GM23338 (cell line): ENCODE measurements around the gene ST3GAL4. TPM values are rescaled to one million over a fixed set of nuclear protein-coding genes. Genes with fewer than 3 reads are reported as not detected.

Experiments
- ATAC-seq: fragments of 200-7000 bp; cut with Tn5 transposase; 3 replicates; pipeline ENCODE4 v1.9.1; 2020
- DNase-seq: peaks from one replicate; pipeline ENCODE4 v3.0.0-alpha.2; 2015; ENCODE audit warnings: low spot score
- H2AFZ ChIP-seq: fragments of 200-600 bp; sonication (generic); 2 replicates; pipeline ENCODE4 v1.8.0; 2016; ENCODE audit warnings: antibody characterized with exemption, mild to moderate bottlenecking, moderate library complexity
- H3F3A ChIP-seq: fragments of 200-600 bp; sonication (generic); replicated peaks from 2 replicates; pipeline ENCODE4 v1.8.0; 2017; ENCODE audit warnings: antibody characterized with exemption, mixed run types, low read depth
- H3K27ac ChIP-seq: fragments of 200-600 bp; sonication (generic); 2 replicates; pipeline ENCODE4 v1.6.1; 2016; ENCODE audit warnings: low read depth
- H3K27me3 ChIP-seq: fragments of 200-600 bp; sonication (generic); 2 replicates; pipeline ENCODE4 v1.8.0; 2016; ENCODE audit warnings: mild to moderate bottlenecking, mixed run types, moderate library complexity; ENCODE audit not compliant: insufficient read depth
- H3K36me3 ChIP-seq: fragments of 200-600 bp; sonication (generic); 2 replicates; pipeline ENCODE4 v1.8.0; 2016; ENCODE audit warnings: mild to moderate bottlenecking; ENCODE audit not compliant: insufficient read depth
- H3K4me1 ChIP-seq: fragments of 200-600 bp; sonication (generic); 2 replicates; pipeline ENCODE4 v1.8.0; 2016; ENCODE audit warnings: mild to moderate bottlenecking, moderate library complexity; ENCODE audit not compliant: insufficient read depth
- H3K4me2 ChIP-seq: fragments of 200-600 bp; sonication (generic); 2 replicates; pipeline ENCODE4 v1.7.1; 2017; ENCODE audit warnings: mixed run types
- H3K4me3 ChIP-seq: fragments of 200-600 bp; sonication (generic); 2 replicates; pipeline ENCODE4 v1.6.1; 2016; ENCODE audit warnings: mixed run types
- H3K79me2 ChIP-seq: fragments of 200-600 bp; sonication (generic); replicated peaks from 2 replicates; pipeline ENCODE4 v1.8.0; 2017; ENCODE audit warnings: mild to moderate bottlenecking; ENCODE audit not compliant: insufficient read depth
- H3K9me2 ChIP-seq: fragments of 200-600 bp; sonication (generic); 2 replicates; pipeline ENCODE4 v1.8.0; 2017; ENCODE audit not compliant: insufficient read depth
- H4K20me1 ChIP-seq: fragments of 200-600 bp; sonication (generic); replicated peaks from 2 replicates; pipeline ENCODE4 v1.8.0; 2017; ENCODE audit warnings: mild to moderate bottlenecking; ENCODE audit not compliant: insufficient read depth
- H3K27ac Mint-ChIP-seq: 2 replicates; pipeline ENCODE4 v1.8.0; 2020; ENCODE audit warnings: inconsistent platforms, mild to moderate bottlenecking, moderate library complexity, mixed read lengths
- H3K27me3 Mint-ChIP-seq: 3 replicates; pipeline ENCODE4 v1.8.0; 2022; ENCODE audit warnings: low read depth, mild to moderate bottlenecking, moderate library complexity, mixed read lengths, inconsistent platforms; ENCODE audit not compliant: insufficient read depth, poor library complexity
- H3K36me3 Mint-ChIP-seq: 3 replicates; pipeline ENCODE4 v1.8.0; 2021; ENCODE audit warnings: low read depth, mild to moderate bottlenecking, inconsistent platforms, moderate library complexity, mixed read lengths
- H3K4me1 Mint-ChIP-seq: 3 replicates; pipeline ENCODE4 v1.8.0; 2020; ENCODE audit warnings: mild to moderate bottlenecking, inconsistent platforms, mixed read lengths
- H3K4me3 Mint-ChIP-seq: 3 replicates; pipeline ENCODE4 v1.8.0; 2021; ENCODE audit warnings: moderate library complexity, mild to moderate bottlenecking, inconsistent platforms, mixed read lengths
- H3K9me3 Mint-ChIP-seq: 3 replicates; pipeline ENCODE4 v1.8.0; 2020; ENCODE audit warnings: moderate library complexity, mild to moderate bottlenecking, inconsistent platforms, mixed read lengths
- CREB1 ChIP-seq: fragments of 250-450 bp; sonication (Bioruptor Pico); IDR thresholded peaks from 2 replicates; pipeline ENCODE4 v1.5.0; 2020; ENCODE audit warnings: low read depth, mild to moderate bottlenecking, moderate library complexity
- ETS1 ChIP-seq: IDR thresholded peaks from 2 replicates; pipeline ENCODE4 v1.6.1; 2016; ENCODE audit warnings: antibody characterized with exemption
- EZH2 ChIP-seq: fragments of 200-600 bp; sonication (generic); IDR thresholded peaks from one replicate; pipeline ENCODE4 v1.8.0; 2017; ENCODE audit warnings: antibody characterized with exemption, mild to moderate bottlenecking, low read depth; ENCODE audit not compliant: unreplicated experiment
- EZH2phosphoT487 ChIP-seq: fragments of 200-600 bp; sonication (generic); IDR thresholded peaks from one replicate; pipeline ENCODE4 v1.8.1; 2018; ENCODE audit warnings: antibody characterized with exemption; ENCODE audit not compliant: unreplicated experiment
- JUNB ChIP-seq: IDR thresholded peaks from one replicate; pipeline ENCODE4 v1.6.1; 2016; ENCODE audit warnings: antibody characterized with exemption; ENCODE audit not compliant: unreplicated experiment
- NANOG ChIP-seq: IDR thresholded peaks from 2 replicates; pipeline ENCODE4 v1.6.1; 2016; ENCODE audit warnings: antibody characterized with exemption, borderline replicate concordance
- POLR2AphosphoS5 ChIP-seq: IDR thresholded peaks from 2 replicates; pipeline ENCODE4 v1.6.1; 2016; ENCODE audit warnings: antibody characterized with exemption, low read depth
- REST ChIP-seq: IDR thresholded peaks from one replicate; pipeline ENCODE4 v1.6.1; 2018; ENCODE audit warnings: antibody characterized with exemption; ENCODE audit not compliant: unreplicated experiment
- STAT1 ChIP-seq: IDR thresholded peaks from one replicate; pipeline ENCODE4 v1.6.1; 2016; ENCODE audit warnings: antibody characterized with exemption; ENCODE audit not compliant: unreplicated experiment
- ZNF114 ChIP-seq: fragments of 250-450 bp; sonication (Bioruptor Pico); IDR thresholded peaks from 2 replicates; pipeline ENCODE4 v1.5.0; 2020; ENCODE audit warnings: mild to moderate bottlenecking, moderate library complexity
- ZNF331 ChIP-seq: fragments of 250-450 bp; sonication (Bioruptor Pico); IDR thresholded peaks from 2 replicates; pipeline ENCODE4 v1.5.0; 2020; ENCODE audit warnings: low read depth, mild to moderate bottlenecking, moderate library complexity
- polyA plus RNA-seq: library from polyadenylated mRNA; unstranded; fragments of >200 nt; fragmentation: Nextera tagmentation; extraction: Ambion mirVana; gene quantifications from 2 replicates; pipeline ENCODE4 v1.2.1, GENCODE V29; 2016
- total RNA-seq: library from RNA; depleted of rRNA; stranded (reverse); fragments of >200 nt; shearing (Covaris generic); gene quantifications from 2 replicates; pipeline ENCODE4 v1.2.3, GENCODE V29; 2014
- TF ChIP-seq, protein P1 (sequence below): fragments of 250-450 bp; sonication (Bioruptor Pico); IDR thresholded peaks from 2 replicates; pipeline ENCODE4 v1.5.0; 2020; ENCODE audit warnings: mild to moderate bottlenecking, moderate library complexity
- TF ChIP-seq, protein P2 (sequence below), 2 experiments: fragments of 200-600 bp in 1 of 2; sonication (generic) in 1 of 2; conservative IDR thresholded peaks; 2 replicates each; pipeline versions ENCODE4 v1.5.1 to v1.6.1; 2016 to 2017; ENCODE audit warnings: antibody characterized with exemption in 2 of 2, low read depth in 2 of 2, mild to moderate bottlenecking in 2 of 2, moderate library complexity in 1 of 2

The ST3GAL4 gene
- total and polyA plus RNA-seq, 2 experiments from 2014 or later = 10.1 to 28.0 TPM

DNA sequence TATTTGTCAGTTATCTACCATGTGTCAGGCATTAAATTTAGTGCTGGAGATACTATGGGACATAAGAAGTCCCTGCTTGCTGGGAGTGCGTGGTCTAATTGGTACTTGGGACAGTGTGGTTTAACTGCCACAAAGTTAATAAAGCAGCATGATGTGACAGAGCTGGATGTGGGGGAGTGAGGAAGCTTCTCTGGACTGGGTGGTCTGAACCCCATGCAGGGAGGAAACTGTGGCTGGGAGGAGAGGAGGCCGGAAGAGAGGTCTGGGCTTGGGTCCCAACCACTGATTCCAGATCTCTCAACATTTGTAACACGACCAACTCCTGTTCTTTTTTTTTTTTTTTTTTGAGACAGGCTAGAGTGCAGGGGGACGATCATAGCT is 37.1 kb downstream of the ST3GAL4 start:
- Histone ChIP-seq H3K4me3 (no peak overlapping the region), H3K4me1 (peaks cover 6% of the 10 kb centered on the region; the same call in 1 of the 2 replicates), H3K27me3 (no peaks in the 10 kb centered on the region), H3K27ac (no peak overlapping the region), H3K36me3 (no peaks in the 10 kb centered on the region), H4K20me1 (0 out of 2 replicates have a peak, but pooled peaks cover 5% of the 10 kb centered on the region), H3K9me2 (no peaks in the 10 kb centered on the region), H3K4me2 (no peak overlapping the region), H2AFZ (no peak overlapping the region), H3F3A (no peaks in the 10 kb centered on the region), H3K79me2 (peaks cover 27% of the 10 kb centered on the region)
- Mint-ChIP-seq H3K36me3 (no peaks in the 10 kb centered on the region), H3K4me3 (no peak overlapping the region), H3K27me3 (peaks cover 7% of the 10 kb centered on the region), H3K4me1 (peaks cover 21% of the 10 kb centered on the region), H3K27ac (no peak overlapping the region; the same call in 1 of the 2 replicates), H3K9me3 (no peaks in the 10 kb centered on the region)
- no peak for TF ChIP-seq NANOG
- TF ChIP-seq ZNF331 (CRISPR knock-in tag) = no peak
- no peak for TF ChIP-seq EZH2phosphoT487
- TF ChIP-seq EZH2 = no peak
- TF ChIP-seq, protein P1, sequence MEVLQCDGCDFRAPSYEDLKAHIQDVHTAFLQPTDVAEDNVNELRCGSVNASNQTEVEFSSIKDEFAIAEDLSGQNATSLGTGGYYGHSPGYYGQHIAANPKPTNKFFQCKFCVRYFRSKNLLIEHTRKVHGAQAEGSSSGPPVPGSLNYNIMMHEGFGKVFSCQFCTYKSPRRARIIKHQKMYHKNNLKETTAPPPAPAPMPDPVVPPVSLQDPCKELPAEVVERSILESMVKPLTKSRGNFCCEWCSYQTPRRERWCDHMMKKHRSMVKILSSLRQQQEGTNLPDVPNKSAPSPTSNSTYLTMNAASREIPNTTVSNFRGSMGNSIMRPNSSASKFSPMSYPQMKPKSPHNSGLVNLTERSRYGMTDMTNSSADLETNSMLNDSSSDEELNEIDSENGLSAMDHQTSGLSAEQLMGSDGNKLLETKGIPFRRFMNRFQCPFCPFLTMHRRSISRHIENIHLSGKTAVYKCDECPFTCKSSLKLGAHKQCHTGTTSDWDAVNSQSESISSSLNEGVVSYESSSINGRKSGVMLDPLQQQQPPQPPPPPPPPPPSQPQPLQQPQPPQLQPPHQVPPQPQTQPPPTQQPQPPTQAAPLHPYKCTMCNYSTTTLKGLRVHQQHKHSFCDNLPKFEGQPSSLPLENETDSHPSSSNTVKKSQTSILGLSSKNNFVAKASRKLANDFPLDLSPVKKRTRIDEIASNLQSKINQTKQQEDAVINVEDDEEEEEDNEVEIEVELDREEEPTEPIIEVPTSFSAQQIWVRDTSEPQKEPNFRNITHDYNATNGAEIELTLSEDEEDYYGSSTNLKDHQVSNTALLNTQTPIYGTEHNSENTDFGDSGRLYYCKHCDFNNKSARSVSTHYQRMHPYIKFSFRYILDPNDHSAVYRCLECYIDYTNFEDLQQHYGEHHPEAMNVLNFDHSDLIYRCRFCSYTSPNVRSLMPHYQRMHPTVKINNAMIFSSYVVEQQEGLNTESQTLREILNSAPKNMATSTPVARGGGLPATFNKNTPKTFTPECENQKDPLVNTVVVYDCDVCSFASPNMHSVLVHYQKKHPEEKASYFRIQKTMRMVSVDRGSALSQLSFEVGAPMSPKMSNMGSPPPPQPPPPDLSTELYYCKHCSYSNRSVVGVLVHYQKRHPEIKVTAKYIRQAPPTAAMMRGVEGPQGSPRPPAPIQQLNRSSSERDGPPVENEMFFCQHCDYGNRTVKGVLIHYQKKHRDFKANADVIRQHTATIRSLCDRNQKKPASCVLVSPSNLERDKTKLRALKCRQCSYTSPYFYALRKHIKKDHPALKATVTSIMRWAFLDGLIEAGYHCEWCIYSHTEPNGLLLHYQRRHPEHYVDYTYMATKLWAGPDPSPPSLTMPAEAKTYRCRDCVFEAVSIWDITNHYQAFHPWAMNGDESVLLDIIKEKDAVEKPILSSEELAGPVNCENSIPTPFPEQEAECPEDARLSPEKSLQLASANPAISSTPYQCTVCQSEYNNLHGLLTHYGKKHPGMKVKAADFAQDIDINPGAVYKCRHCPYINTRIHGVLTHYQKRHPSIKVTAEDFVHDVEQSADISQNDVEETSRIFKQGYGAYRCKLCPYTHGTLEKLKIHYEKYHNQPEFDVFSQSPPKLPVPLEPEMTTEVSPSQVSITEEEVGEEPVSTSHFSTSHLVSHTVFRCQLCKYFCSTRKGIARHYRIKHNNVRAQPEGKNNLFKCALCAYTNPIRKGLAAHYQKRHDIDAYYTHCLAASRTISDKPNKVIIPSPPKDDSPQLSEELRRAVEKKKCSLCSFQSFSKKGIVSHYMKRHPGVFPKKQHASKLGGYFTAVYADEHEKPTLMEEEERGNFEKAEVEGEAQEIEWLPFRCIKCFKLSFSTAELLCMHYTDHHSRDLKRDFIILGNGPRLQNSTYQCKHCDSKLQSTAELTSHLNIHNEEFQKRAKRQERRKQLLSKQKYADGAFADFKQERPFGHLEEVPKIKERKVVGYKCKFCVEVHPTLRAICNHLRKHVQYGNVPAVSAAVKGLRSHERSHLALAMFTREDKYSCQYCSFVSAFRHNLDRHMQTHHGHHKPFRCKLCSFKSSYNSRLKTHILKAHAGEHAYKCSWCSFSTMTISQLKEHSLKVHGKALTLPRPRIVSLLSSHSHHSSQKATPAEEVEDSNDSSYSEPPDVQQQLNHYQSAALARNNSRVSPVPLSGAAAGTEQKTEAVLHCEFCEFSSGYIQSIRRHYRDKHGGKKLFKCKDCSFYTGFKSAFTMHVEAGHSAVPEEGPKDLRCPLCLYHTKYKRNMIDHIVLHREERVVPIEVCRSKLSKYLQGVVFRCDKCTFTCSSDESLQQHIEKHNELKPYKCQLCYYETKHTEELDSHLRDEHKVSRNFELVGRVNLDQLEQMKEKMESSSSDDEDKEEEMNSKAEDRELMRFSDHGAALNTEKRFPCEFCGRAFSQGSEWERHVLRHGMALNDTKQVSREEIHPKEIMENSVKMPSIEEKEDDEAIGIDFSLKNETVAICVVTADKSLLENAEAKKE = no peak
- TF ChIP-seq ETS1 = no peak
- TF ChIP-seq ZNF114 (CRISPR knock-in tag) = no peak
- no peak for TF ChIP-seq POLR2AphosphoS5
- TF ChIP-seq CREB1 (CRISPR knock-in tag) = no peak
- TF ChIP-seq, protein P2, sequence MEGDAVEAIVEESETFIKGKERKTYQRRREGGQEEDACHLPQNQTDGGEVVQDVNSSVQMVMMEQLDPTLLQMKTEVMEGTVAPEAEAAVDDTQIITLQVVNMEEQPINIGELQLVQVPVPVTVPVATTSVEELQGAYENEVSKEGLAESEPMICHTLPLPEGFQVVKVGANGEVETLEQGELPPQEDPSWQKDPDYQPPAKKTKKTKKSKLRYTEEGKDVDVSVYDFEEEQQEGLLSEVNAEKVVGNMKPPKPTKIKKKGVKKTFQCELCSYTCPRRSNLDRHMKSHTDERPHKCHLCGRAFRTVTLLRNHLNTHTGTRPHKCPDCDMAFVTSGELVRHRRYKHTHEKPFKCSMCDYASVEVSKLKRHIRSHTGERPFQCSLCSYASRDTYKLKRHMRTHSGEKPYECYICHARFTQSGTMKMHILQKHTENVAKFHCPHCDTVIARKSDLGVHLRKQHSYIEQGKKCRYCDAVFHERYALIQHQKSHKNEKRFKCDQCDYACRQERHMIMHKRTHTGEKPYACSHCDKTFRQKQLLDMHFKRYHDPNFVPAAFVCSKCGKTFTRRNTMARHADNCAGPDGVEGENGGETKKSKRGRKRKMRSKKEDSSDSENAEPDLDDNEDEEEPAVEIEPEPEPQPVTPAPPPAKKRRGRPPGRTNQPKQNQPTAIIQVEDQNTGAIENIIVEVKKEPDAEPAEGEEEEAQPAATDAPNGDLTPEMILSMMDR (conservative IDR thresholded peaks at IDR 0.05; ENCODE audit: low read depth in 2 of 2) = no peak
- TF ChIP-seq STAT1 = no peak
- TF ChIP-seq JUNB = no peak
- no peak for TF ChIP-seq REST
- DNase-seq (no peak), ATAC-seq (no peak)
